ENCODE results near the gene EFNA1.

The EFNA1 gene

DNA sequence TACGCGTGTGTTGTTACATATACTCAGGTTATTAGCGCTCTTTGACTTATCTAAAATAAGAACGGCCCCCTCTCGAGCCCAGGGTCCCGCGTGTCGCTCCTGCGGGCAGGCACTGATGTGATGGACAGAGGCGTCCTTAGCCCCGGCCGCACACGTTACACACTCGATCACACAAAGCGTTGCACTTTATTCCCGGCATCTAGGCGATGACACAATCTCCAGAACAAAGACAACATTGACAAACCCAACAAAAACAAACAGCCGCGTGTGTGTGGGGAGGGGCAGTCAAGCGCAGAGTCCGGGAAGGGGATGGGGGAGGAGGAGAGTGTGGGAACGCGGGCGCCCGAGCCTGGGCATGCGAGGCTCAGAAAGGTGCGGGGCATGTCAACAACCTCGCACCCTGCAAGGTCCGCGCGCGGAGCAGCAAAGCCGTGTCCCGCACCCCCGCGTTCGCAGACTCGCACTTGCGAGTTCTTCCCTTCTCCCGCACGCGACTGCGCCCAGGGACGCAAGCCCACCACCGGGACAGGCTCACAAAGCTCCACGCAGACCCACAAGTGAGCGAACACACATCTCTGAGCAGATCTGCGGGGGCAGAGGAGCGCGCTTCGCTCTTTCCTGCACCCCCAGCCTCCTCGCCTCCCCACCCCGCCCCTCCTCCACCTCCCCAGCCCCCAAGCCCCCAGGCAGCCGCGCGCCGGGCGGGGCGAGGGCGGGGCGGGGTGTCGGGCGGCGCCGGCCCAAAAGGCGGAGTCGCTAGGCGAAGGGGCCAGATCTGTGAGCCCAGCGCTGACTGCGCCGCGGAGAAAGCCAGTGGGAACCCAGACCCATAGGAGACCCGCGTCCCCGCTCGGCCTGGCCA lies at the start of gene EFNA1:
Gene EFNA1 (plus strand): TSS at position 772 of the 862 bp plus-strand sequence. CDS start 102 bp downstream, outside the sequence.
- DNase-seq (ENCODE audit: insufficient read length, low spot score) (no peak), FAIRE-seq (no peak)

DNA sequence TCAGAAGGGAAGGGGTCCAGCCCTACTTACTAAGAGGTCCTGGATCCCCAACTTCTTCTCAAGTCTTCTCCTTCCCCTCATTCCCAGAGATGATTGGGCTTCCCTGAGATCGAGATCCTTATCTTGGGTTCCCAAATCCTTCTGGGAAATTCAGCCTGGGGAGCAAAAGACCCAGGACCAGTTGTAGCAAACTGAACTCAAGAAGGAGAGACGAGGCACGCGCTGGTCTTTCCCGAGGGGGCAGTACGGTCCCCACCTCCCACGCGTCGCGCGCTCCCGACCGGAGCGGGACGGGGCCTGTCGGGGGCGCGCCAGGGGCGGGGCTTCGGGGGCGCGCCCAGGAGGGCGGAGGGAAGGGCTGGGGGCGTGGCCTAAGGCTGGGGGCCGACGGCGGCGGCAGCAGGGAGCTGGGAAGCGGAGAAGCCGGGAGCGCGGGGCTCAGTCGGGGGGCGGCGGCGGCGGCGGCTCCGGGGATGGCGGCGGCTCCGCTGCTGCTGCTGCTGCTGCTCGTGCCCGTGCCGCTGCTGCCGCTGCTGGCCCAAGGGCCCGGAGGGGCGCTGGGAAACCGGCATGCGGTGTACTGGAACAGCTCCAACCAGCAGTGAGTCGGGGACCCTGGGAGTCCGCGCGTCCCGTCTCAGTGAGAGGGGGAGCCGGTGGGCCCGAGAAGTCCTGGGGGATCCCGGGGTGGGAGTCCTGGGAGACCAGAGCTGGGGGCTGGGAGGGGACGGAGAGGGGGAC lies 49.0 kb upstream of the EFNA1 start, which contains the start of gene EFNA3:
Gene EFNA3 (plus strand): TSS at position 369 of the 741 bp plus-strand sequence. CDS start 105 bp downstream, at position 474.
- DNase-seq (ENCODE audit: insufficient read length, low spot score) (peak; percentile 71), FAIRE-seq (no peak)

DNA sequence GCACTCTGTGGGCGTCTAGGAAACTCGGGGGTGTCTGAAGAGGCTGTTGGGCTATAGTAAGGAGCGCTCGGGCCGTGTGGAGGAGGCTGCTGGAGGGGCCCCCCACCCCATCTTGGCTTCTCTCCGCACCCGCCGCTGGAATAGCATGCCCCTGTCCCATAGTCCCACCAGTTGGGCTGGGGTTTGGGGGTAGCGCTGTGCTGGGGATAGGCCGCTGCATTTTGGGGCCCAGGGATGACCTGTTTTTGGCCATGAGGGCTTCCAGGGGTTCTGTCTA lies 48.5 kb upstream of the EFNA1 start:
- FAIRE-seq (no peak), DNase-seq (ENCODE audit: insufficient read length, low spot score) (no peak)

- FAIRE-seq = peak; percentile 11
Measured at GRCh38 chr1:155079487-155080311, 48.0 kb upstream of the EFNA1 start.

DNA sequence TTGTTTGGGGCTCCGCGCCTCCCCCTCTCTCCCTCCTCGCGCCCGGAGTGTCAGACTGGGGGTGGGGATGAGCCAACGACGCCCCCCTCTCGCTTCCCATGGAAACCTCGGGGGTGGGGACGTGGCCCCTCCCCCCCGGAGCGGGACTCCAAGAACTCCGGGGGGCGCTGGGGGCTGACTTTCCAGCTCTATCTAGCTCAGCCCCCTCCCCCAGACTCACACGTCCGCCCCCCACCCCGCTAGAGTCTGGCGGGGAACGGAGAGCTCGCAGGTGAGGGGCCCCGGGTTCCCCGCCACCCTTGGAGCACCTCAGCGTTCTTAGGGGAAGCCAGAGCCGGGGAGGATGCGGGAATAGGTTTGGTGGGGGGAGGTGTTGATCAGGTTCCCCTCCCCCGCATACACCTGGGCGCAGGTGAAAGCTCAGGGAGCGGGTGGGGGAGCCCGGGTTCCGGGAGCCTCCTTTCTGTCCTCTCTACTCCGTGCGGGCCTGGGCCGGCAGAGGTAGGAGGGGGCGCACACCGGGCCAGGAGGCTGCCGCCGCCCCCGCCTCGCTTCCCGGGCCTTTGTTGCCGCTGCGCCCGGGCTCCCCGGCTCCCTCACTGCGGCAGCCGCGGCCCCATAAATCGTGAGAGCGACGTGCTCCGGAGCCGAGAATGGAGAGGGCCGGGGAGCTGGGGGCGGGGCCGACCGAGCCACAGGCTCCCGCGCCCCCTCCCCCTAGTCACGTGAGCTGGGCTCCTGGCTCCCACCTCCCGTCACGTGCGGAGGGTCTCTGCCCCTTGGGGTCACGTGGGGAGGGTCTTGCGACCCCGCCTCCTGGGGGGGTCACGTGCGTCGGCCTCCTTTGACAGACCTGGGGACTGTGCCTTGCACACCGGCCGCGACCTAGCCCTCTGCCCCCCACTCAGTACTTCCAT lies 47.1 kb upstream of the EFNA1 start:
- FAIRE-seq (no peak), DNase-seq (ENCODE audit: insufficient read length, low spot score) (no peak)

More at GRCh38 chr1:155079487-155080311, 48.0 kb upstream of the EFNA1 start:
- no peak for DNase-seq (ENCODE audit: insufficient read length, low spot score)

DNA sequence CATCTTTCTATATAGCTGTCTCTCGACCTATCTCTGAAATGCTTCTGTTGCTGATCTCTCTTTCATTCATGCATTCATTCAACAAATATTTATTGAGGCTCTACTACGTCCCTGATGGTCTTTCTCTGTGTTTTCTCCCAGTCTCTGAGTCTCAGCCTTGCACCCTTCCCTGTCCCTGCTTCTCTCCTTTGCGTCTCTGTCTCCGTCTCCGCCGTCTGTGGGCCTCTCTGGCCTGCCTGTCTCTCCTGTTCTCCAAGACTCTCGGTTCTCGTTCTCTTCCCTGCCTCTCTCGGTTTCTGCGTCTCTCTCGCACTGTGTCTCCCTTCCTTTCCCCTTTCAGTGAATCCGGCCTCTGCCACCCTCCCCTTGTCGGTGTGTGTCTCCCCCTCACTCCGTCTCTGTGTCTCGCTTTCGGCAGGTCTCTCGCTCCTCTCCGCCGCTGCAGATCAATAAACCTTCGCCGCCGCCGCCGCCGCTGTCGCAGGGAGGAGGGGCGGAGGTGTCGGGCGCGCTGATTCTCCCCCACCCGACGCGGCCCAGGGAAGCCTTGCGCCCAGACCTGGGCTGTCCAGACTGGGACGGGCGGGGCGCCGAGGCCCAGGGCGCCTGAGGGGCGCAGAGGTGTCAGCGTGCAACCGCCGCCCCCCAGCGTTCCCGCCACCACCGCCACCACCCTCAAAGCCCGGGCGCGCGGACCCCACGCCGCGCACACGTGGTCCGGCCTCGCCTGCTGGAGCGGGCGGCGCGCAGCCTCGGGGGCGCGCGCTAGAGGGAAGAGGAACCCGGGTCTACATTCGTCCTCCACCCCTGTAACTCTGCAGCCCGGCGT lies 46.0 kb upstream of the EFNA1 start:
- FAIRE-seq (no peak), DNase-seq (ENCODE audit: insufficient read length, low spot score) (no peak)

- DNase-seq (ENCODE audit: insufficient read length, low spot score) (no peak), FAIRE-seq (no peak)
Measured at GRCh38 chr1:155082301-155083051, 45.2 kb upstream of the EFNA1 start.

DNA sequence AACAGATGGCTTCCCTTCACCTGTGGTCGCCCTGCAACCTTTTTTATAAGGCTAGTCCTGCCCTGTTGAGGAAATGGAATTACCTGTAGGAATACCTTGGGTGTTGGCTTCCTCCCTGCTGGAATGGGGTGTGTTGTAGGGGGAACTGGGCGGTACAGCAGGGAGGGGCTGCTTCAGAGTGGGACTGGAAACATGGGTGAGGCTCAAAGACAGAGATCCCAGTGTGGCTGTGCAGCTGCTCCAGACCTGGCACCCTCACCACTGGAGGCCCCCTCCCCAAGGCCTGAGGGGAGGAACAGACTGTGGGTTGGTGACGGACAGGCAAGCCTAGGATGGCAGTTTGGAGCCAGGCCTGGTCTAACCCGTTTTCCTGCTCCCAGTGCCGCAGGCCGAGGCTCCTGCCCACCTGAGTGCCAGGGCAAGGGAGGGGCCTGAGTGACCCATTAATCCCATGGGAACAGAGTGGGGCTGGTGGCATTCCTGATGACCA lies 44.6 kb upstream of the EFNA1 start:
- no peak for FAIRE-seq
- no peak for DNase-seq (ENCODE audit: insufficient read length, low spot score)

GRCh38 chr1:155083865-155084721 lies 43.6 kb upstream of the EFNA1 start:
- no peak for DNase-seq (ENCODE audit: insufficient read length, low spot score)
- FAIRE-seq = no peak

GRCh38 chr1:155084722-155085503 lies 42.8 kb upstream of the EFNA1 start:
- FAIRE-seq (peak; percentile 100), DNase-seq (ENCODE audit: insufficient read length, low spot score) (peak; percentile 98)

DNA sequence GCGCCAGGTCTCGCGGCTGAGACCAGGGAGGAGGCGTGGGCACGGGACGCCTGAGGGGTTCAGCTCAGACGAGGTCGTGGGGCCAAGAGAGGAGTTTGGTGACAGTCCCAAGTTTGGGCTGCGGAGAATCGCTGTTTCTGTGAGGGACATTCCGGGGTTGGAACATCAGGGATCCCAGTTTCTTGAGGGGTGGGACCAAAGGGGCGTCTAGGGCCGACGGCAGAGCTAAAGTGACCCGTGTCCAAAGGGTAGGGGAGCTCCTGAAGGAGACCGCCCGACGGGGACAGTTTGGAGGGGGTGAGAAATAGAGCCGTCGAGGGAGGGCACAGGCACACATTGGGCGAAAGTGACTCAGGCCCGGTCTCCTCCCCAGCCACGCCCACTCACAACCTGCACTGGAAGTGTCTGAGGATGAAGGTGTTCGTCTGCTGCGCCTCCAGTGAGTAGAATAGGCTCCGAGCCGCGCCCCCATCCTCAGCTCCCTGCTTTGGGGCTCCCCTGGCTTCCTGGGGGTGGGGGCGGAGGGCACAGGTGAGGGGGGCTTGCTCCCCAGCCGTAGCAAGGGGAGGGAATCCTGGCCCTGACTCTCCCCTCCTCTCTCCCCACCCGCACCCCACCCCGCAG lies 42.1 kb upstream of the EFNA1 start:
- no peak for DNase-seq (ENCODE audit: insufficient read length, low spot score)
- FAIRE-seq = peak; percentile 47

GRCh38 chr1:155086128-155086741 lies 41.4 kb upstream of the EFNA1 start:
- FAIRE-seq = peak; percentile 82

DNA sequence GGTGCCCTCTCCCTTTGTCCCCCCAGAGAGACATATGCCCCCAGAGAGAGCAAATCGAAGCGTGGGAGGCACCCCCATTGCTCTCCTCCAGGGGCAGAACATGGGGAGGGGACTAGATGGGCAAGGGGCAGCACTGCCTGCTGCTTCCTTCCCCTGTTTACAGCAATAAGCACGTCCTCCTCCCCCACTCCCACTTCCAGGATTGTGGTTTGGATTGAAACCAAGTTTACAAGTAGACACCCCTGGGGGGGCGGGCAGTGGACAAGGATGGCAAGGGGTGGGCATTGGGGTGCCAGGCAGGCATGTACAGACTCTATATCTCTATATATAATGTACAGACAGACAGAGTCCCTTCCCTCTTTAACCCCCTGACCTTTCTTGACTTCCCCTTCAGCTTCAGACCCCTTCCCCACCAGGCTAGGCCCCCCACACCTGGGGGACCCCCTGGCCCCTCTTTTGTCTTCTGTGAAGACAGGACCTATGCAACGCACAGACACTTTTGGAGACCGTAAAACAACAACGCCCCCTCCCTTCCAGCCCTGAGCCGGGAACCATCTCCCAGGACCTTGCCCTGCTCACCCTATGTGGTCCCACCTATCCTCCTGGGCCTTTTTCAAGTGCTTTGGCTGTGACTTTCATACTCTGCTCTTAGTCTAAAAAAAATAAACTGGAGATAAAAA lies 40.7 kb upstream of the EFNA1 start:
- no peak for FAIRE-seq
- no peak for DNase-seq (ENCODE audit: insufficient read length, low spot score)

More at GRCh38 chr1:155086128-155086741, 41.4 kb upstream of the EFNA1 start:
- DNase-seq (ENCODE audit: insufficient read length, low spot score) = no peak

GRCh38 chr1:155091071-155092051 lies 36.3 kb upstream of the EFNA1 start:
- FAIRE-seq (peak; percentile 8), DNase-seq (ENCODE audit: insufficient read length, low spot score) (no peak)
